H1 (cell line): Measurements from ENCODE around the gene UCN. TPM values are rescaled to one million over a fixed set of nuclear protein-coding genes. Genes with fewer than 3 reads are reported as not detected.

ENCODE experiments used
- CTCF ChIA-PET: fragments of 300-600 bp; sonication (Branson Sonifier 250); formaldehyde crosslinking; loops from one replicate; lab custom pipeline; 2021; ENCODE audit not compliant: partially characterized antibody; lab: Charles Lee
- POLR2A ChIA-PET: fragments of 300-600 bp; sonication (Branson Sonifier 250); formaldehyde crosslinking; loops from one replicate; lab custom pipeline; 2021; ENCODE audit warnings: inconsistent platforms; ENCODE audit not compliant: partially characterized antibody; lab: Charles Lee
- DNase-seq, 2 experiments: peaks; one replicate each; pipeline versions ENCODE4 v3.0.0 to v3.0.0-alpha.2; 2010 to 2022; ENCODE audit warnings: low spot score in 2 of 2, low read depth in 1 of 2, mixed read lengths in 1 of 2
- FAIRE-seq: peaks from 2 replicates; lab custom pipeline; 2011; peaks lifted over from hg19 to GRCh38; lab: Jason Lieb, UNC
- H2AFZ ChIP-seq: 2 replicates; pipeline ENCODE4 v1.8.1; 2012; ENCODE audit warnings: low read length, inconsistent platforms
- H2AK5ac ChIP-seq: 2 replicates; pipeline ENCODE4 v1.6.1; 2013; ENCODE audit warnings: low read depth, low read length
- H2BK120ac ChIP-seq: replicated peaks from 2 replicates; pipeline ENCODE3; 2013; ENCODE audit warnings: low read depth, low read length, inconsistent platforms
- H2BK12ac ChIP-seq: 2 replicates; pipeline ENCODE4 v1.6.1; 2013; ENCODE audit warnings: low read depth, low read length
- H2BK15ac ChIP-seq: 2 replicates; pipeline ENCODE4 v1.6.1; 2013; ENCODE audit warnings: low read length
- H2BK20ac ChIP-seq: 2 replicates; pipeline ENCODE4 v1.6.1; 2013; ENCODE audit warnings: low read length
- H2BK5ac ChIP-seq: 2 replicates; pipeline ENCODE4 v1.6.1; 2013; ENCODE audit warnings: low read depth, low read length
- H3K14ac ChIP-seq: 2 replicates; pipeline ENCODE4 v1.6.1; 2013; ENCODE audit warnings: inconsistent platforms; ENCODE audit not compliant: insufficient read length
- H3K18ac ChIP-seq: 2 replicates; pipeline ENCODE4 v1.6.1; 2013; ENCODE audit warnings: low read length; ENCODE audit errors: extremely low read depth
- H3K23ac ChIP-seq: 2 replicates; pipeline ENCODE4 v1.6.1; 2013; ENCODE audit warnings: inconsistent platforms; ENCODE audit not compliant: insufficient read length
- H3K23me2 ChIP-seq: 2 replicates; pipeline ENCODE4 v1.6.1; 2013; ENCODE audit warnings: low read depth, low read length
- H3K27ac ChIP-seq: 2 replicates; pipeline ENCODE4 v1.6.1; 2011; ENCODE audit warnings: low read depth, low read length, inconsistent platforms
- H3K27me3 ChIP-seq, 4 experiments: replicated peaks in 1 of 4; 1 replicate in 1 of 4; 2 replicates in 3 of 4; pipeline versions ENCODE4 v1.6.1 to v1.8.1; 2011 to 2013; ENCODE audit warnings: low read length in 3 of 4, mild to moderate bottlenecking in 3 of 4, inconsistent platforms in 2 of 4, mixed read lengths in 2 of 4, moderate library complexity in 1 of 4; ENCODE audit not compliant: control insufficient read depth in 3 of 4, insufficient read depth in 3 of 4; ENCODE audit errors: extremely low read depth in 1 of 4
- H3K36me3 ChIP-seq, 4 experiments: 2 replicates each; pipeline versions ENCODE4 v1.6.1 to v1.8.1; 2011 to 2013; ENCODE audit warnings: mild to moderate bottlenecking in 4 of 4, low read length in 3 of 4, moderate library complexity in 2 of 4, control low read depth in 1 of 4, inconsistent platforms in 1 of 4; ENCODE audit not compliant: insufficient read depth in 4 of 4, control insufficient read depth in 2 of 4
- H3K4ac ChIP-seq: replicated peaks from 2 replicates; pipeline ENCODE3; 2013; ENCODE audit warnings: low read length, low read depth, mixed read lengths, inconsistent platforms; ENCODE audit not compliant: insufficient read length
- H3K4me1 ChIP-seq, 4 experiments: replicated peaks in 1 of 4; 1 replicate in 1 of 4; 2 replicates in 3 of 4; pipeline versions ENCODE4 v1.6.1 to v1.8.1; 2011 to 2013; ENCODE audit warnings: low read length in 3 of 4, inconsistent platforms in 2 of 4, mixed read lengths in 1 of 4; ENCODE audit not compliant: insufficient read depth in 4 of 4, control insufficient read depth in 3 of 4
- H3K4me2 ChIP-seq, 2 experiments: 2 replicates each; pipeline versions ENCODE4 v1.6.1 to v1.8.1; 2011 to 2013; ENCODE audit warnings: low read depth in 2 of 2, low read length in 2 of 2, control low read depth in 1 of 2, inconsistent platforms in 1 of 2, mild to moderate bottlenecking in 1 of 2; ENCODE audit not compliant: insufficient read depth in 1 of 2
- H3K4me3 ChIP-seq, 4 experiments: fragments of 200-600, 300-600 bp in 1 of 4; sonication (generic), shearing (Covaris generic), sonication (Bioruptor Twin) in 1 of 4; 2 replicates each; pipeline versions ENCODE4 v1.5.1 to v1.8.1; 2011 to 2016; ENCODE audit warnings: low read length in 4 of 4, low read depth in 3 of 4, control low read depth in 2 of 4, inconsistent platforms in 2 of 4, mild to moderate bottlenecking in 2 of 4, mixed read lengths in 1 of 4, moderate library complexity in 1 of 4; ENCODE audit not compliant: insufficient read depth in 2 of 4; ENCODE audit errors: extremely low read depth in 1 of 4
- H3K56ac ChIP-seq: replicated peaks from 2 replicates; pipeline ENCODE3; 2013; ENCODE audit warnings: low read depth, mild to moderate bottlenecking, mixed read lengths, low read length, inconsistent platforms; ENCODE audit not compliant: insufficient read length
- H3K79me1 ChIP-seq: 2 replicates; pipeline ENCODE4 v1.6.1; 2013; ENCODE audit warnings: low read depth, low read length, control low read depth
- H3K79me2 ChIP-seq, 2 experiments: 2 replicates each; pipeline versions ENCODE4 v1.6.1 to v1.8.1; 2012 to 2013; ENCODE audit warnings: low read length in 2 of 2, mild to moderate bottlenecking in 2 of 2, inconsistent platforms in 1 of 2; ENCODE audit not compliant: insufficient read depth in 2 of 2, control insufficient read depth in 1 of 2
- H3K9ac ChIP-seq, 4 experiments: replicated peaks in 1 of 4; 1 replicate in 1 of 4; 2 replicates in 3 of 4; pipeline versions ENCODE4 v1.6.1 to v1.8.1; 2011 to 2013; ENCODE audit warnings: low read depth in 3 of 4, low read length in 3 of 4, control low read depth in 2 of 4, mild to moderate bottlenecking in 2 of 4, moderate library complexity in 2 of 4, inconsistent platforms in 1 of 4; ENCODE audit errors: extremely low read depth in 1 of 4
- H3K9me3 ChIP-seq, 2 experiments: 2 replicates each; pipeline versions ENCODE4 v1.6.1 to v1.8.1; 2012 to 2013; ENCODE audit warnings: mild to moderate bottlenecking in 2 of 2, moderate library complexity in 2 of 2, control low read depth in 1 of 2, inconsistent platforms in 1 of 2, low read depth in 1 of 2, low read length in 1 of 2, mixed read lengths in 1 of 2; ENCODE audit not compliant: insufficient read depth in 2 of 2
- H4K20me1 ChIP-seq, 2 experiments: replicated peaks in 1 of 2; 2 replicates each; pipeline versions ENCODE3 to v1.8.1; 2011 to 2013; ENCODE audit warnings: inconsistent platforms in 2 of 2, low read length in 2 of 2, mild to moderate bottlenecking in 1 of 2; ENCODE audit not compliant: insufficient read depth in 2 of 2, control insufficient read depth in 1 of 2
- H4K5ac ChIP-seq: 2 replicates; pipeline ENCODE4 v1.6.1; 2013; ENCODE audit warnings: low read length, low read depth, mixed read lengths, inconsistent platforms; ENCODE audit not compliant: insufficient read length
- H4K8ac ChIP-seq: 2 replicates; pipeline ENCODE4 v1.8.0; 2013; ENCODE audit warnings: mild to moderate bottlenecking, moderate library complexity, low read length, inconsistent platforms; ENCODE audit not compliant: insufficient read depth; ENCODE audit errors: extremely low read depth
- H4K91ac ChIP-seq: replicated peaks from 2 replicates; pipeline ENCODE3; 2013; ENCODE audit warnings: low read length, mixed read lengths, inconsistent platforms; ENCODE audit not compliant: insufficient read length
- KDM1A ChIP-seq: fragments of 200-600, 300-600 bp; sonication (generic); IDR thresholded peaks from 2 replicates; pipeline ENCODE4 v1.7.1; 2016; ENCODE audit warnings: mild to moderate bottlenecking, low read length, borderline replicate concordance
- YY1 ChIP-seq: IDR thresholded peaks from 2 replicates; pipeline ENCODE4 v1.6.1; 2011; ENCODE audit warnings: low read depth, mild to moderate bottlenecking, low read length
- WGBS, 2 experiments: shearing (Covaris generic) in 1 of 2; methylation state at CpG; one replicate each; pipeline versions ENCODE4 v1.1.6 to v1.1.7; 2013 to 2015; ENCODE audit warnings: low lambda C conversion rate in 2 of 2, mixed read lengths in 2 of 2, inconsistent platforms in 1 of 2, low coverage in 1 of 2, missing lambda C conversion rate in 1 of 2; ENCODE audit not compliant: insufficient replicate concordance in 2 of 2, insufficient coverage in 1 of 2, insufficient read length in 1 of 2; ENCODE audit errors: extremely low coverage in 1 of 2, missing lambda C conversion rate in 1 of 2; 5-methylcytosine and 5-hydroxymethylcytosine counted together
- polyA plus RNA-seq, 7 experiments: library from polyadenylated mRNA; depleted of rRNA in 3 of 7; stranded (reverse) in 5 of 7; unstranded in 2 of 7; fragments of >200 nt in 5 of 7; fragments of 200-250 nt in 2 of 7; gene quantifications; 1 replicate in 5 of 7; 2 replicates in 1 of 7; 4 replicates in 1 of 7; pipeline versions ENCODE4 v1.2.1 to v1.2.3, GENCODE V29; 2011 to 2013; ENCODE audit warnings: missing spikeins in 2 of 7, mixed read lengths in 2 of 7
- total RNA-seq: library from RNA; stranded (reverse); fragmentation: NEBNext Ultra II Directional; extraction: Animal tissue kit (Norgen Biotek cat#: 25700); gene quantifications from 2 replicates; pipeline ENCODE4 v1.2.1, GENCODE V29; 2021

Gene UCN
- total and polyA plus RNA-seq, 2 of the 8 experiments (the other 6 are each of a cell fraction or from before 2014, with no cell fraction given) = 0.35 TPM; not detected in 1

DNA sequence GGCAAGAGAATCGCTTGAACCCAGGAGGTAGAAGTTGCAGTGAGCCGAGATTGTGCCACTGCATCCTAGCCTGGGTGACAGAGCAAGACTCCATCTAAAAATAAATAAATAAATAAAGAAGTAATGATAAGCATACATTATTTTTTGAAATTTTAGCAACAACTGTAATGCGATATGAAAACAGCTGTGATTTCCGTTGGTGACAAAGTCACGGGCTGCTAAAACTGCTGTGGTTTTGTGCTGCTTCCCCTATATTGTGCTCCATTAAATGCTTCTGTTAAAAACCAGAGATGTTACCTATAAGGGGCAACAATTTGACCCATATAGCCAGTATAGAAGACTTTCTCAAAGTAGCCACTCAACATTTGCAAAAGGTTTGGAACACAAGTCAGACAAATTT lies 17.7 kb downstream of the UCN start:
- peaks cover 0 to 5% (median 3%) of the 10 kb centered on the region in 4 experiments; a peak in 3 of 7 replicates for H3K4me1 ChIP-seq
- no peak overlapping the region for H2BK5ac ChIP-seq
- no peak overlapping the region for H2BK20ac ChIP-seq
- no peak overlapping the region for H3K4me2 ChIP-seq
- H3K56ac ChIP-seq = no peak overlapping the region
- POLR2A ChIA-PET = interaction anchor here (1.2 to 3.9 kb wide), 4 partner anchors 8 to 42 kb away, joined by 3 to 27 read pairs (median 10); partner anchors contain the start of genes SLC30A3 and TRIM54
- DNase-seq = no peak
- WGBS, 2 experiments = 93% methylated on average over 5 of the region's 5 CpGs; no CpG with 5 or more reads in 1 of the 2 experiments
- H3K27me3 ChIP-seq = no peaks in the 10 kb centered on the region; a peak in 1 of 7 replicates
- H4K5ac ChIP-seq = no peak overlapping the region
- no peak overlapping the region for H4K91ac ChIP-seq
- H3K4me3 ChIP-seq = no peak overlapping the region
- no peak overlapping the region for H3K23ac ChIP-seq
- H3K23me2 ChIP-seq = no peaks in the 10 kb centered on the region
- H3K36me3 ChIP-seq = no peaks in the 10 kb centered on the region
- no peak overlapping the region for H4K8ac ChIP-seq
- H3K18ac ChIP-seq = no peak overlapping the region
- no peaks in the 10 kb centered on the region for H3K79me1 ChIP-seq
- H3K79me2 ChIP-seq = no peaks in the 10 kb centered on the region
- no peak overlapping the region for H2AK5ac ChIP-seq
- no peak for FAIRE-seq
- CTCF ChIA-PET = interaction anchor here (1.2 to 20.2 kb wide), 7 partner anchors 10 to 52 kb away, joined by 3 to 413 read pairs (median 32); partner anchors contain the start of genes DNAJC5G, SLC30A3 and TRIM54
- H2BK120ac ChIP-seq = no peak overlapping the region
- H2AFZ ChIP-seq = no peak overlapping the region
- no peak overlapping the region for H2BK15ac ChIP-seq
- no peak overlapping the region for H3K9ac ChIP-seq
- H2BK12ac ChIP-seq = no peak overlapping the region
- H3K9me3 ChIP-seq = no peaks in the 10 kb centered on the region
- H3K14ac ChIP-seq = no peak overlapping the region
- no peaks in the 10 kb centered on the region for H4K20me1 ChIP-seq
- no peak overlapping the region for H3K27ac ChIP-seq
- no peak overlapping the region for H3K4ac ChIP-seq
- TF ChIP-seq KDM1A = no peak
- no peak for TF ChIP-seq YY1
